WTC11 (cell line): Measurements from ENCODE around the gene NOS3. TPM values are rescaled to one million over a fixed set of nuclear protein-coding genes. Genes with fewer than 3 reads are reported as not detected.
A peak's percentile ranks its signal among the peaks of the same experiment; 100 is the strongest.

Experiments used
- E2F4 ChIP-seq: sonication (generic); formaldehyde crosslinking; IDR thresholded peaks from 2 replicates; pipeline ENCODE4 v1.8.1; 2022; ENCODE audit warnings: low read depth, mild to moderate bottlenecking, moderate library complexity, missing genetic modification reagents, borderline replicate concordance
- FOXK1 ChIP-seq: sonication (generic); formaldehyde crosslinking; IDR thresholded peaks from 2 replicates; pipeline ENCODE4 v1.8.0; 2022; ENCODE audit warnings: mild to moderate bottlenecking, moderate library complexity, missing genetic modification reagents
- HMGA2 ChIP-seq: fragments of 250-450 bp; sonication (Bioruptor Pico); IDR thresholded peaks from 2 replicates; pipeline ENCODE4 v1.4.0; 2021; ENCODE audit warnings: mild to moderate bottlenecking, moderate library complexity
- MLX ChIP-seq: sonication (generic); formaldehyde crosslinking; IDR thresholded peaks from 2 replicates; pipeline ENCODE4 v1.8.1; 2023; ENCODE audit warnings: mild to moderate bottlenecking, missing genetic modification reagents, moderate library complexity
- NR2C2 ChIP-seq: sonication (generic); formaldehyde crosslinking; IDR thresholded peaks from 2 replicates; pipeline ENCODE4 v1.8.0; 2022; ENCODE audit warnings: mild to moderate bottlenecking, missing genetic modification reagents
- SMAD3 ChIP-seq: sonication (generic); formaldehyde crosslinking; IDR thresholded peaks from 2 replicates; pipeline ENCODE4 v1.8.0; 2022; ENCODE audit warnings: missing genetic modification reagents, mild to moderate bottlenecking, borderline replicate concordance
- TCF7 ChIP-seq: sonication (generic); formaldehyde crosslinking; IDR thresholded peaks from 2 replicates; pipeline ENCODE4 v1.8.0; 2022; ENCODE audit warnings: mild to moderate bottlenecking, low read depth, missing genetic modification reagents, moderate library complexity
- ZNF138 ChIP-seq: sonication (generic); formaldehyde crosslinking; conservative IDR thresholded peaks from 2 replicates; pipeline ENCODE4 v1.8.1; 2022; ENCODE audit warnings: mild to moderate bottlenecking, moderate library complexity, missing genetic modification reagents
- ZNF532 ChIP-seq: fragments of 250-450 bp; sonication (Bioruptor Pico); IDR thresholded peaks from 2 replicates; pipeline ENCODE4 v1.9.0; 2021; ENCODE audit warnings: mild to moderate bottlenecking, borderline replicate concordance
- total RNA-seq: library from RNA; stranded (reverse); gene quantifications from 3 replicates; pipeline ENCODE4 v1.2.3, GENCODE V29; 2021
- TF ChIP-seq, protein P1 (sequence below): sonication (generic); formaldehyde crosslinking; conservative IDR thresholded peaks from 2 replicates; pipeline ENCODE4 v1.8.1; 2023; ENCODE audit warnings: mild to moderate bottlenecking, low read depth, missing genetic modification reagents, moderate library complexity
- TF ChIP-seq, protein P2 (sequence below): sonication (generic); formaldehyde crosslinking; IDR thresholded peaks from 2 replicates; pipeline ENCODE4 v1.8.0; 2023; ENCODE audit warnings: mild to moderate bottlenecking, missing genetic modification reagents
- TF ChIP-seq, protein P3 (sequence below): fragments of 250-450 bp; sonication (Bioruptor Pico); IDR thresholded peaks from 2 replicates; pipeline ENCODE4 v2.1.2; 2022; ENCODE audit warnings: mild to moderate bottlenecking, moderate library complexity
- TF ChIP-seq, protein P4 (sequence below): sonication (generic); formaldehyde crosslinking; IDR thresholded peaks from 2 replicates; pipeline ENCODE4 v1.8.1; 2022; ENCODE audit warnings: mild to moderate bottlenecking, missing genetic modification reagents, moderate library complexity, borderline replicate concordance

NOS3 gene
- total RNA-seq, 1 experiment from 2014 or later = 6.6 TPM

GRCh38 chr7:151013733-151014497 lies 23.1 kb downstream of the NOS3 start (continued):
- no peak for TF ChIP-seq E2F4
- no peak for TF ChIP-seq HMGA2 (CRISPR knock-in tag)
- TF ChIP-seq MLX (CRISPR knock-in tag) = no peak
- TF ChIP-seq SMAD3 (CRISPR knock-in tag) = no peak
- TF ChIP-seq, protein P1, sequence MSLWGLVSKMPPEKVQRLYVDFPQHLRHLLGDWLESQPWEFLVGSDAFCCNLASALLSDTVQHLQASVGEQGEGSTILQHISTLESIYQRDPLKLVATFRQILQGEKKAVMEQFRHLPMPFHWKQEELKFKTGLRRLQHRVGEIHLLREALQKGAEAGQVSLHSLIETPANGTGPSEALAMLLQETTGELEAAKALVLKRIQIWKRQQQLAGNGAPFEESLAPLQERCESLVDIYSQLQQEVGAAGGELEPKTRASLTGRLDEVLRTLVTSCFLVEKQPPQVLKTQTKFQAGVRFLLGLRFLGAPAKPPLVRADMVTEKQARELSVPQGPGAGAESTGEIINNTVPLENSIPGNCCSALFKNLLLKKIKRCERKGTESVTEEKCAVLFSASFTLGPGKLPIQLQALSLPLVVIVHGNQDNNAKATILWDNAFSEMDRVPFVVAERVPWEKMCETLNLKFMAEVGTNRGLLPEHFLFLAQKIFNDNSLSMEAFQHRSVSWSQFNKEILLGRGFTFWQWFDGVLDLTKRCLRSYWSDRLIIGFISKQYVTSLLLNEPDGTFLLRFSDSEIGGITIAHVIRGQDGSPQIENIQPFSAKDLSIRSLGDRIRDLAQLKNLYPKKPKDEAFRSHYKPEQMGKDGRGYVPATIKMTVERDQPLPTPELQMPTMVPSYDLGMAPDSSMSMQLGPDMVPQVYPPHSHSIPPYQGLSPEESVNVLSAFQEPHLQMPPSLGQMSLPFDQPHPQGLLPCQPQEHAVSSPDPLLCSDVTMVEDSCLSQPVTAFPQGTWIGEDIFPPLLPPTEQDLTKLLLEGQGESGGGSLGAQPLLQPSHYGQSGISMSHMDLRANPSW (CRISPR knock-in tag) = no peak
- TF ChIP-seq TCF7 = no peak
- no peak for TF ChIP-seq ZNF138
- peak; percentile 95 for TF ChIP-seq FOXK1
- TF ChIP-seq, protein P2, sequence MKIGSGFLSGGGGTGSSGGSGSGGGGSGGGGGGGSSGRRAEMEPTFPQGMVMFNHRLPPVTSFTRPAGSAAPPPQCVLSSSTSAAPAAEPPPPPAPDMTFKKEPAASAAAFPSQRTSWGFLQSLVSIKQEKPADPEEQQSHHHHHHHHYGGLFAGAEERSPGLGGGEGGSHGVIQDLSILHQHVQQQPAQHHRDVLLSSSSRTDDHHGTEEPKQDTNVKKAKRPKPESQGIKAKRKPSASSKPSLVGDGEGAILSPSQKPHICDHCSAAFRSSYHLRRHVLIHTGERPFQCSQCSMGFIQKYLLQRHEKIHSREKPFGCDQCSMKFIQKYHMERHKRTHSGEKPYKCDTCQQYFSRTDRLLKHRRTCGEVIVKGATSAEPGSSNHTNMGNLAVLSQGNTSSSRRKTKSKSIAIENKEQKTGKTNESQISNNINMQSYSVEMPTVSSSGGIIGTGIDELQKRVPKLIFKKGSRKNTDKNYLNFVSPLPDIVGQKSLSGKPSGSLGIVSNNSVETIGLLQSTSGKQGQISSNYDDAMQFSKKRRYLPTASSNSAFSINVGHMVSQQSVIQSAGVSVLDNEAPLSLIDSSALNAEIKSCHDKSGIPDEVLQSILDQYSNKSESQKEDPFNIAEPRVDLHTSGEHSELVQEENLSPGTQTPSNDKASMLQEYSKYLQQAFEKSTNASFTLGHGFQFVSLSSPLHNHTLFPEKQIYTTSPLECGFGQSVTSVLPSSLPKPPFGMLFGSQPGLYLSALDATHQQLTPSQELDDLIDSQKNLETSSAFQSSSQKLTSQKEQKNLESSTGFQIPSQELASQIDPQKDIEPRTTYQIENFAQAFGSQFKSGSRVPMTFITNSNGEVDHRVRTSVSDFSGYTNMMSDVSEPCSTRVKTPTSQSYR (CRISPR knock-in tag) = peak; percentile 74; the same call in 1 of the 2 replicates
- TF ChIP-seq, protein P3, sequence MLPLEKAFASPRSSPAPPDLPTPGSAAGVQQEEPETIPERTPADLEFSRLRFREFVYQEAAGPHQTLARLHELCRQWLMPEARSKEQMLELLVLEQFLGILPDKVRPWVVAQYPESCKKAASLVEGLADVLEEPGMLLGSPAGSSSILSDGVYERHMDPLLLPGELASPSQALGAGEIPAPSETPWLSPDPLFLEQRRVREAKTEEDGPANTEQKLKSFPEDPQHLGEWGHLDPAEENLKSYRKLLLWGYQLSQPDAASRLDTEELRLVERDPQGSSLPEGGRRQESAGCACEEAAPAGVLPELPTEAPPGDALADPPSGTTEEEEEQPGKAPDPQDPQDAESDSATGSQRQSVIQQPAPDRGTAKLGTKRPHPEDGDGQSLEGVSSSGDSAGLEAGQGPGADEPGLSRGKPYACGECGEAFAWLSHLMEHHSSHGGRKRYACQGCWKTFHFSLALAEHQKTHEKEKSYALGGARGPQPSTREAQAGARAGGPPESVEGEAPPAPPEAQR = no peak
- TF ChIP-seq NR2C2 = peak; percentile 62; the same call in 1 of the 2 replicates
- TF ChIP-seq ZNF532 (CRISPR knock-in tag) = no peak
- TF ChIP-seq, protein P4, sequence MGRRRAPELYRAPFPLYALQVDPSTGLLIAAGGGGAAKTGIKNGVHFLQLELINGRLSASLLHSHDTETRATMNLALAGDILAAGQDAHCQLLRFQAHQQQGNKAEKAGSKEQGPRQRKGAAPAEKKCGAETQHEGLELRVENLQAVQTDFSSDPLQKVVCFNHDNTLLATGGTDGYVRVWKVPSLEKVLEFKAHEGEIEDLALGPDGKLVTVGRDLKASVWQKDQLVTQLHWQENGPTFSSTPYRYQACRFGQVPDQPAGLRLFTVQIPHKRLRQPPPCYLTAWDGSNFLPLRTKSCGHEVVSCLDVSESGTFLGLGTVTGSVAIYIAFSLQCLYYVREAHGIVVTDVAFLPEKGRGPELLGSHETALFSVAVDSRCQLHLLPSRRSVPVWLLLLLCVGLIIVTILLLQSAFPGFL (CRISPR knock-in tag) = no peak
- TF ChIP-seq, all 79 proteins: peak for 25
